Stimulated activated CD4-positive, alpha-beta T cell treated with anti-CD3 and anti-CD28 coated beads, Interleukin-2, amount 100 ng/mL, for 4 hours (primary cell): ENCODE results near the gene RPL19.

Experiments
- DNase-seq: peaks from one replicate; pipeline ENCODE4 v3.0.0-alpha.2; 2020; ENCODE audit warnings: low read depth

Gene RPL19

DNA sequence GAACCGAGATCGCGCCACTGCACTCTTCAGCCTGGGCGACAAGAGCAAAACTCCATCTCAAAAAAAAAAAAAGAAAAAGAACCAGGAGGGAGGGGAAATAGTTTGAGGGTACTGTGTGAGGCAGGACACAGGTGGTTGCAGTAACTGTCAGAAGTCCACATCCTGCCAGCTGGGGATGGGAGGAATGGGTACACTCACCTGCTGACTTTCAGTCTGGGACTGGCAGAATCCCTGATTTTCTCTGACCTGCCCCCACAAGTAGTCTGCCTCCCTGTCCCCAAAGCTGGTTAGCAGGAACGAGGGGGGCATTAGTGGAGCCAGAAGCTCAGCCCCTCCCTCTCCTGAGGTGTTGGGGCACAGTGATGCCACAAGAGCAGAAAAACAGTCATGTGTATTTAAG is 27.0 kb upstream of the RPL19 start:
- no peak for DNase-seq

DNA sequence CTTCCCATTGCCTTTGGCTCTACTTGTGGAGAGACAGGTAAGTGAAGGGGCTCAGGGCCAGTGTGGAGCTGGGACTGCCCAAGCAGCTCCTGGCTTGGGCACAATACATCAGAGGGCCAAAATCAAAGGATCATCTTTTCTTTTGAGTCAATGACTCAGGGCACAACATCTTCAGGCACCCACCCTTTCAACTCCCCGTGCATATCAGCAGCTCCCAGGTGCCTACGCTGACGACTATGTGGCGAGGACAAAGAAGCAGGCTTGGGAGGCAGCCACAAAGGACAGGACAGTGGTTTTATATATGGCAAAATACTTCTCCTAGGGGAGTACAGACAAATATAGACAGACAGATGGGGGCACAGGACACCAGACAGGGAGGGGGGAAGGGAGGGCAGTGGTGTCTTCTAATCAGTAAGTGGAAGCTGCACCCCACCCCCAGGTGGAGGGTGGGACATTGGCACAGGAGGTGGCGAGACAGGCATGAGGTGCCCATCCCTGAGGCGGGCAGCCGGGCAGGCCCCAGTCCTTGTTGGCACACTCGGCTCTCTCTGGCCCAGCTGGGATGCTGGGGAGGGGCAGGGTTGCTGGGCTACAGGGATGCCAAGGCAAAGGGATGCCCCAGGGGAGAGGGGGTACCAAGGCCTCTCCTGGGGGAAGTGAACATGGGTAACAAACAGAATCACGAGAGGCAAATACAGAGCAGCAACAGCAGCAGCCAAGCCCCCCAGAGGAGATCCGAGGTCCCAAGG is 26.4 kb upstream of the RPL19 start:
- no peak for DNase-seq

GRCh38 chr17:39174920-39175694 is 25.0 kb upstream of the RPL19 start:
- DNase-seq = peak; percentile 62

DNA sequence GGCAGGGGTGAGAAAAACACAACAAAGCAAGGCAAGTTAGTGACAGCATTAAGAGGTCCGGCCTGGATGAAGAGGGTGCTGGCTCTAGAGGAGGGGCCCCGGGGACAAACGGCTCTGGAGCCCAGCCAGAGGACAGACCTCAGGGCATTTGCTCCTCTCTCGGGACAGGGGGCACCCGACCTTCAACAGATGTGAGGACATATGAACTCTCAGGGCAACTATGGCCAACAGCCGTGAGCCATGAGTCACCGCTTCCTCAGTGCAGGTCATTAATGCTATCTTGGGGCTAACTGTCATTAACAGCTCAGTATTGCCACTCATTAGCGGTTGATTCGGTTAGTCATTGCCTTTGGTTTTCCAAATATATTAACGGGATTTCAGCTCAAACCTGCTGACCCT is 24.4 kb upstream of the RPL19 start:
- DNase-seq = no peak

DNA sequence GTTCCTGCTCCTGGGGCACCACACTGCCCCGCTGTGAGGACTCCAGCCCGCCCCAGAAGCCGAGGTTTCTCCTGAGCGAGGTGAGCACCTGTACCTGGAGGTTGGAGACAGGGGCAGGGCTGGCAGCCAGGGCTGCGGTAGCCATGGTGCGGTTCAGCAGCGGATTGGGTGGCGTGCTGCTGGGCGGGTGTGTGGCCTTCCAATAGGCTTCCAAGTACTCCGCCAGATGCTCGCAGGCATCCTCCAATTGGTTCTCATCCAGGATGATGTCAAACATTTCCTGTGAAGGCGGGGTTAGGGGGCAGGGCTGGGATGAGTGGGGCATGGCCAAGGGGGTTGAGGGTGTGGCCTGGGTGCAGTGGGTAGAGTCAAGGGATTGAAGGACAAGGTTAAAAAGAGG is 22.8 kb upstream of the RPL19 start:
- DNase-seq = no peak

- no peak for DNase-seq
These were observed 21.5 kb upstream of the RPL19 start for GRCh38 chr17:39178536-39178935.

GRCh38 chr17:39181303-39181702 is 18.8 kb upstream of the RPL19 start:
- no peak for DNase-seq

GRCh38 chr17:39183045-39183444 is 17.0 kb upstream of the RPL19 start:
- no peak for DNase-seq

- DNase-seq = no peak
These were observed 16.4 kb upstream of the RPL19 start for GRCh38 chr17:39183720-39184119.

GRCh38 chr17:39186481-39187002 is 13.5 kb upstream of the RPL19 start:
- no peak for DNase-seq

DNA sequence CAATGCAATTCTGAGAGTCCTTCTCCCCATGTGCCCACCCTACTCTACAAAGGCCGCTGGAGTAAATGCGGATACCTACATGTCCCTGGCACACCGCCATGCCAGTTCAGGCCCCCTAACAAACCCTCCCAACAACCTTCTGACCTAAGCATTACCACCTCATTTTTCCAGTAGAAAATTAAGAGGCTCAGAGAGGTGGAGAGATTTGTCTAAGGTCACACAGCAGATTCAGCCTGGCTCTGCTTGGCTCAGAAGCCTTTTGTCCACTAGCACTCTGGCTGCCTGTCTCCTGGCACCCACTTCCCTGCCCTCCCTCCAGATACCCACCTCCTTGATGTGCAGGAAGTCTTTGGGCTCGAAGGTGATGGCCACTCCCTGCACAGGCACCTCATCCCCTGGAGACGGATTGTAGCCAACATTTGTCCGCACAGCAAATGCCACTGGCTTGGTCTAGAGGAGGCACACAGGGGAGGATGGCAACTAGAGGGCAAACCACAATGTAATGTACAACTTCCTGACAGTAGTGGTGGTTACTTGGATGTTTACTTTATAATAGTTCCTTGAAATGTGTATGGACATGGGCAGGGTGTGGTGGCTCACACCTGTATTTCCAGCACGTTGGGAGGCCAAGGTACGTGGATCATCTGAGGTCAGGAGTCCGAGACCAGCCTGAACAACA is 12.8 kb upstream of the RPL19 start:
- no peak for DNase-seq

DNA sequence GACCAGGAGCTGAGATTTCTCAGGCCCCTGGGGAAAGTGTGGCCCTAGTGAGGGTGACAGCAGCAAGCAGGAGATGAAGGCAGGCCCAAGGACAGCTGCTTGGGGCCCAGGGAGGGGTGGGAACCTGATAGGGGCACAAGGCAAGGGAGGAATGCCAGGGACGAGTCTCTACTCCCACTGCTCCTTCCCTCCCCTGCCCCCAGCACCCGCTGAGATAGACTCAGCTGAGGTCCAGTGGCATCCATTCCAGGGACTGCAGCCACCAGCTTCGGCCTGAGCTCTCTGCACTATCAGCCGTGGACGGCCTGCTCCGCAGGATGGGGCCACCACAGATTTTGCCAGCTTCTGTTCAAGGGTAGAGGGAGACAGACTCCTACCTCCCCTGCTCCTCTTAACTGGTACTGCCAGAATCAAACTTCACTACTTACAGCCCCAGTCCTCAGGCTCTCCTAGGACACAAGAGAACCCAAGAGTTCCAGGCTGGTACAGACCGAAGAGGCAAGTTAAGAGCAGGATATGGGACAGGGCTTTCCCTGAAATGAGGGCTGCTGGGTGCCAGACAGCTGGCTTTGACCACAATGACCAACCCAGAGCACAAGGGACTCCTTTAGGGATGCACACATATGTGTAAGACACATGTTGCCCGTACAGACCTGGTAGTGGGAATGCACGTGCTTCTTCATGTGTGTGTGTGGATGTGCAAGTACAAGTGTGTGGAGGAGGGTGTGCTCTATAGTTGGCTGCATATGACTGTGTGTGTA is 8.2 kb upstream of the RPL19 start:
- DNase-seq = no peak

- DNase-seq = no peak
These were observed 7.2 kb upstream of the RPL19 start for GRCh38 chr17:39192901-39193300.

DNA sequence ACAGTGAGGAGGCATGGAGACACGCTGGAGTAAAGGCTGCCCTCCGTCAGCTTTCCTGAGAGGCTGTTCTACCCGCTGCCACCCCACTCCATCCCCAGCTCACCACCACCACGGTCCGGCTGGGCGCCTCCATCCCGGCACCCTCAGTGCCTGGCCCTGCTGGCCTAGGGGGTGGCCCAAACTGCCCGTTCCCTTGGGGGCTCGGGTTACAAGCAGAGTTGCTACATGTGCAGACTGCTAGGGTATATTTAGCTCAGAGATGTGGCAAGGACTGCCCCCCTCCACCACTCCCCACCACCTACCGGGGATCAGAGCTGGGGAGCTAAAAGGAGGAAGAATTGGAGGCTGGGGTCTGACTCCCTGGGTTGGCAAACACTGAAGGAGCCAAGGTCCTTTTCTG is 6.7 kb upstream of the RPL19 start:
- DNase-seq = no peak

DNA sequence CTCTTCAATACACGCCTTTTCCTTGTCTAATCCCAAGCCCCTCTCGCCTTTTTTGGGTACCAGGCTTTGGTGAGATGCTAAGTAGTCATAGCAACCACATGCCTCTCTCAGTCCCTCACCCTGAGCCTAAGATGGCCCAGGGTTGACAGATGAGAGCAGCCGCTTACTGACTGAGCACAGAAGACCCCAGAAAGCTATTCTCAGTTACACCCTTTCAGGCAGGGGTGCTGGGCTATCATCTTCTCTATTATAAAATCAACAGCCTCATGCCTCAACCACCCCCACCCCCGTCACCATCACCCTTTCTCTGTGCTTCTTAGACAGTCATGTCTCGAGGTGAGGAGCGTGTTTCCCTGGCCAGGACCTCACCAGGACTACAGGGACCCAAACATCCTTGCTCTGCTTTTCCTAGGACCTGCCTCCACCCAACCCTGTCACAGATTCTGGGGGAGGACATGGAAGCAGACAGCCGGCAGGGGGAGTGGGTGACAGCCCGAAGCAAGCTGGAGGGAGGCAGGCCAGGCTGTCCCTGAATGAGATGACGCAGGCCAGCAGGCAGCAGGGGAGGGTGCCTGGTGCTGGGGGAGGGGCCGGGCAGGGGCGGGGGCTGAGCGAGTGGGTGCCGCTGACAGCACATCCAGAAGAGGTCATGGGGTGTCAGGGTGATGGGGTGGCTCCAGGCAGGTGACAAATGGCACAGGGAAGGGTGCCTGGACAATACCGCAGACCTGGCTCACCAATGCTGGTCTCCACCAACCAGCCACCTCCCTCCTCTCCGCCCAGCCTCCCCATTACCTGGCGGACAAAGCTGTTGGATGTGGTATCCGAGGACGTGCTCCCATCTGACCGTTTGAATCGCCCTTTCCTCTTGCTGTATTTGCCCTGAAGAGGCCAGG is 5.7 kb upstream of the RPL19 start:
- DNase-seq = no peak

- DNase-seq = no peak
These were observed 5.0 kb upstream of the RPL19 start for GRCh38 chr17:39194985-39195524.

GRCh38 chr17:39195568-39196160 is 4.4 kb upstream of the RPL19 start:
- no peak for DNase-seq

GRCh38 chr17:39196241-39196807 is 3.8 kb upstream of the RPL19 start:
- DNase-seq = no peak

- no peak for DNase-seq
These were observed 3.2 kb upstream of the RPL19 start for GRCh38 chr17:39196808-39197291.
